COLO668 (cell line): ENCODE results near the gene MIOS.

Experiments
- DNase-seq: peaks from one replicate; lab custom pipeline; 2025; ENCODE audit not compliant: unreplicated experiment; lab: John Stamatoyannopoulos, UW

MIOS gene

GRCh38 chr7:7566651-7567611 lies at the start of gene MIOS:
MIOS (plus strand) TSS chr7:7566884; CDS start chr7:7572476, 5,592 bp downstream.
- DNase-seq, result peak; percentile 93

GRCh38 chr7:7517754-7518153 lies 48.9 kb upstream of the MIOS start:
- no peak for DNase-seq

- no peak for DNase-seq
Observed at GRCh38 chr7:7519056-7519455, 47.6 kb upstream of the MIOS start.

- DNase-seq, result no peak
Observed at GRCh38 chr7:7519528-7519927, 47.2 kb upstream of the MIOS start.

- DNase-seq, result no peak
Observed at GRCh38 chr7:7521259-7521658, 45.4 kb upstream of the MIOS start.

GRCh38 chr7:7522421-7522820 lies 44.3 kb upstream of the MIOS start:
- DNase-seq, result no peak

- no peak for DNase-seq
Observed at GRCh38 chr7:7524121-7524520, 42.6 kb upstream of the MIOS start.

GRCh38 chr7:7526006-7526405 lies 40.7 kb upstream of the MIOS start:
- no peak for DNase-seq

- no peak for DNase-seq
Observed at GRCh38 chr7:7527047-7527446, 39.6 kb upstream of the MIOS start.

GRCh38 chr7:7529328-7529727 lies 37.4 kb upstream of the MIOS start:
- DNase-seq, result peak; percentile 66

- no peak for DNase-seq
Observed at GRCh38 chr7:7533831-7534430, 32.8 kb upstream of the MIOS start.

- DNase-seq, result no peak
Observed at GRCh38 chr7:7535691-7536090, 31.0 kb upstream of the MIOS start, which contains the start of gene COL28A1. COL28A1 (minus strand) TSS chr7:7535873; CDS start chr7:7532875, 2,998 bp downstream.

- DNase-seq, result peak; percentile 29
Observed at GRCh38 chr7:7536396-7537019, 30.2 kb upstream of the MIOS start.

- DNase-seq, result no peak
Observed at GRCh38 chr7:7537711-7538110, 29.0 kb upstream of the MIOS start.

GRCh38 chr7:7539152-7539551 lies 27.5 kb upstream of the MIOS start:
- no peak for DNase-seq

GRCh38 chr7:7539711-7540110 lies 27.0 kb upstream of the MIOS start:
- DNase-seq, result no peak

GRCh38 chr7:7542251-7542835 lies 24.3 kb upstream of the MIOS start:
- no peak for DNase-seq

- DNase-seq, result no peak
Observed at GRCh38 chr7:7548407-7548806, 18.3 kb upstream of the MIOS start.

- DNase-seq, result no peak
Observed at GRCh38 chr7:7550663-7551062, 16.0 kb upstream of the MIOS start.

GRCh38 chr7:7552199-7552598 lies 14.5 kb upstream of the MIOS start:
- DNase-seq, result no peak

- DNase-seq, result no peak
Observed at GRCh38 chr7:7553386-7553785, 13.3 kb upstream of the MIOS start.
